ENCODE measurements around the gene SUCNR1.

Gene SUCNR1

DNA sequence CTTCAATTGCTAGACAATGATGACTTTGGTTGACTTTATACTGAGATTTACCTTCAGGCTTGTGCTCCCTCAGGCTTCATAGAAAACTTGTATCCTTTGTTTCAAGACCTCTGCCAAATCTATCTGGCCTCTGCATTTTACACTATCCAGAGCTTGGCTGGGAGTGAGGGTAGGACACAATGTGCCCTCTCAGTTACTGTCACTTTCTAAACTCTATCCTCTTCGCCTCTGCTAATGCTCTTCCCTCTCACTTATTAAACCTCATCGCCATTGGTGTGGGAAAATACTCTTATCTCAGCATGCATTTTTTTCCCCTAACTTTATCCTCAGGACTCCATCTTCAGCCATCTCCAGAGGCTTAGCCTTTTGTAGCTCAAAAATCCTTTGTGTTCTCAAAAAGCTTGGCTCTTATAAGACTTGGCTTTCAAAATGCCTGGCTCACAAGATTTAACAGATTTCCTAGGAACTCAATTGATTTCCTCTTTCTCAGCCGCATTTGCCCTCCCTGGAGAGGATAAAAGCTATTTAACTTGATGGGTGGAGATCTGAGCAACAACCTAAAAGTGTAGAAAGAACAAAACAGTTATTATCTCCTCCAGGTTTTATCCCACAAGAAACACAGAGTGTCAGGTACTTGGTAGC, 28.3 kb downstream of the SUCNR1 start:
- Histone ChIP-seq H3K4me3 (ENCODE audit: low read depth, low read length) (no peak overlapping the region), H3K4me1 (ENCODE audit: control insufficient read depth, insufficient read depth, low read length) (peaks cover 13% of the 10 kb centered on the region), H3K36me3 (ENCODE audit: control insufficient read depth, insufficient read depth, low read length) (no peaks in the 10 kb centered on the region), H3K9ac (ENCODE audit: low read depth, low read length) (no peak overlapping the region), H3K27me3 (ENCODE audit: control insufficient read depth, insufficient read depth, low read length) (no peaks in the 10 kb centered on the region), H3K27ac (ENCODE audit: low read depth, low read length) (no peak overlapping the region), H3K9me3 (ENCODE audit: control insufficient read depth, insufficient read depth, low read length) (no peaks in the 10 kb centered on the region)

DNA sequence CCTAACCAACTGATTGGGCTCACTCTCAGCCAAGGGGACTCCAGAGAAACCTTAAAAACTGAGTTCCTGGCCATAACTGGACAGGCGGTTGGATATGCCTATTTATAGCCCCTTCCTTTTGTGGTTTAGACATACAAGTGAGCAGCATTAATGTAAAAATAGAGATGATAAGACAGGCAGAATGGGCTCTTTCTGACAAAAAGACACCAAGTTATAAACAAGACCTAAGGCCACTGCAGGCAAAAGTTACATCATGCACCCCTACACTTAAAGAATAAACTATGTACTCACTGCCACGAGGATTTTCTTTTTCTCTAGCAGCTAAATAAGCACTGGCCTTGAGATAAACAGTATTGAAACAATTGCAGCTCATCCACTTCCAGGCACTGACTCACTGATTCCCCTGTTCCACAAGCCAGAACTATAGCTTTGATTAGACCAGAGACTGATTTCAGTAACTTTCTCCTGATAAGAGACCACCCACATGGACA, 30.1 kb downstream of the SUCNR1 start:
- H3K9me3 ChIP-seq (ENCODE audit: control insufficient read depth, insufficient read depth, low read length) = no peaks in the 10 kb centered on the region
- peaks cover 12% of the 10 kb centered on the region for H3K4me1 ChIP-seq (ENCODE audit: control insufficient read depth, insufficient read depth, low read length)
- no peak overlapping the region for H3K27ac ChIP-seq (ENCODE audit: low read depth, low read length)
- no peaks in the 10 kb centered on the region for H3K27me3 ChIP-seq (ENCODE audit: control insufficient read depth, insufficient read depth, low read length)
- no peak overlapping the region for H3K4me3 ChIP-seq (ENCODE audit: low read depth, low read length)
- no peaks in the 10 kb centered on the region for H3K36me3 ChIP-seq (ENCODE audit: control insufficient read depth, insufficient read depth, low read length)
- H3K9ac ChIP-seq (ENCODE audit: low read depth, low read length) = no peak overlapping the region

DNA sequence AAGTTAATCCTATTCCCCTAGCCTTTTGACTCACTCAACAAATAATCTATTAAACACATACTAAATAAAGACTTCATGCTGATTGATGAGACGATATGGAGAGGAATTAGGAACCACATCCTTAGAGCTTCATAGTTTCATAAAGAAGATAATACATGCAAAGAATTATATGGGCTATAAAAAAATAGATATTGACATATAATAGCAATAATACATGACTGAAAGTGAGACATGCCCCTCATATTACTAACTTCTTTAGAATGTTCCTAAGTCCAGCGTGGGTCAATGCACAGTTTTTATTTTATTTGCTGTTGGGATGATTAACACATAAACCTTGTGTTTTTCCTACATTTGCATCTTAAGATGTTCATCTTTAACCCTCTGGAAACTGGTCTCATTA, 32.2 kb downstream of the SUCNR1 start:
- no peaks in the 10 kb centered on the region for H3K9me3 ChIP-seq (ENCODE audit: control insufficient read depth, insufficient read depth, low read length)
- no peak overlapping the region for H3K4me3 ChIP-seq (ENCODE audit: low read depth, low read length)
- no peak overlapping the region for H3K9ac ChIP-seq (ENCODE audit: low read depth, low read length)
- H3K27me3 ChIP-seq (ENCODE audit: control insufficient read depth, insufficient read depth, low read length) = no peaks in the 10 kb centered on the region
- H3K4me1 ChIP-seq (ENCODE audit: control insufficient read depth, insufficient read depth, low read length) = peaks cover 9% of the 10 kb centered on the region; the same call in 1 of the 2 replicates
- H3K36me3 ChIP-seq (ENCODE audit: control insufficient read depth, insufficient read depth, low read length) = no peaks in the 10 kb centered on the region
- H3K27ac ChIP-seq (ENCODE audit: low read depth, low read length) = no peak overlapping the region

DNA sequence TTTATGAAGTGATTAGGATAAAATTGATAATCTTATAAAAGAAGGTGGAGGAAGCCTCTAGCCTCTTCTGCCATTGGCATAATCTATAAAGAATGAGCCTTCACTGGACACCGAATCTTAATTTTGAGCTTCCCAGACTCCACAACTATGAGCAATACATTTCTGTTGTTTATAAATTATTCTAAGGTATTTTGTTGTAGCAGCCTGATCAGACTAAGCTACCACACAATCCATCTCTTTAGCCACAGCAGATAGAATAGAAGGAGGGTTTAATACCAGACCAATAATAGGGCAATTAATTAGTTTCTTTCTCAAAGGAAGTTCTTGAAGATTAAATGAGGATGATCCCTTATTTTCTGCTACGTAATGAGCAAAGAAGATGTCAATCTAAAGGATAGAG, 33.3 kb downstream of the SUCNR1 start:
- Histone ChIP-seq H3K27me3 (ENCODE audit: control insufficient read depth, insufficient read depth, low read length) (no peaks in the 10 kb centered on the region), H3K4me1 (ENCODE audit: control insufficient read depth, insufficient read depth, low read length) (peaks cover 9% of the 10 kb centered on the region; the same call in 1 of the 2 replicates), H3K4me3 (ENCODE audit: low read depth, low read length) (no peak overlapping the region), H3K36me3 (ENCODE audit: control insufficient read depth, insufficient read depth, low read length) (no peaks in the 10 kb centered on the region), H3K27ac (ENCODE audit: low read depth, low read length) (no peak overlapping the region), H3K9me3 (ENCODE audit: control insufficient read depth, insufficient read depth, low read length) (no peaks in the 10 kb centered on the region), H3K9ac (ENCODE audit: low read depth, low read length) (no peak overlapping the region)

DNA sequence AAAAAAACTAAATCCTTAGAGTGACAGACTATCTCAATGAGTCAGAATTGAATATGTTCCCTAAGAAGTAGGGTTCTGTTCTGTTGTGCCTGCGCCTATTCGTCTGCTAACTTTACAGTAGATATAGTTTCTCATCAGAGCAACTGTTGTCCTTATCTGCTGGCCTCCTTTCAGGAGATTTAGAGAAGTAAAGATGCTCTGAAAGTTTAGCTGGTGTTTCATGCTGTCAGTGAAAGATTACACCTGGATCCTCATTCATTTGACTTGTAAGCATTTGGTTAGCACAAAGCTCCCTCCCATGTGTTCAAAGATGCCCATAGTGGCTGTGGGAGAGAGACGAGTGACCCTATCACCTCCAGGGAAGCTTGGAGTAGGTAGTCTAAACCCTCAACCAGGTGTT, 35.0 kb downstream of the SUCNR1 start:
- Histone ChIP-seq H3K4me1 (ENCODE audit: control insufficient read depth, insufficient read depth, low read length) (peaks cover 6% of the 10 kb centered on the region; the same call in 1 of the 2 replicates), H3K9me3 (ENCODE audit: control insufficient read depth, insufficient read depth, low read length) (no peaks in the 10 kb centered on the region)

DNA sequence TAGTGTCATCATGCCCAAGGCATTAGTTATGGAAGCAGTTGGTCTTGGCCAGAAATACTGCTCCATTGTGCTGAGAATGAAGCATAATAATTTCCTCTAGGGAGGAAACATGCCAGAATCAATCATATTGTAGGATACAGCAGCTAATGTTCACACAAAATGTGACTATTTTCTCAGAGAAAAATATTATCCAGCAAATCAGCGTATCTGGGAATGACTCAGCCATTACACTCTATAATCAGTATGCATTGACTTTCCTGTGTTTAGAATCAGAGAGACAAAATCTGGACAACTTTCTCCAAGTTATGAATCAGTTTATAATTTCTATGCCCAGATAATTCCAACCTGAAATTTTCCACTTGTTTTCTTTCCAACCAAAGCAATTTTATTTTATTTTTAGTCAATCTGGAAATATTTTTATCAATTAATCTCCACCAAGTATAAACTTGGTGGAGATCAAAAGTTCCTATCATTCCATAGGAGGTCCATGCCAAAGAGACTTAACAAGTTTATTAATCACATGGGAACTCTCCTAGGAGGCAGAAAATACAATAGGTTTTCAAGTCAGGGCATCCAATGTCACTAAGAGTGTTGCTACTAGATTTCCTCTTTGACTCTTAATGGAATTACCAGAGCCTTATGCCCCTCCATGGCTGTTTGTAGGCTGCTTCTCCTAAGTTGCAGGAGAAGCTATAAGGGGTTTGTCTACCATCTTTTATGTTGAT, 36.4 kb downstream of the SUCNR1 start:
- Histone ChIP-seq H3K9me3 (ENCODE audit: control insufficient read depth, insufficient read depth, low read length) (no peaks in the 10 kb centered on the region), H3K27me3 (ENCODE audit: control insufficient read depth, insufficient read depth, low read length) (no peaks in the 10 kb centered on the region), H3K27ac (ENCODE audit: low read depth, low read length) (no peak overlapping the region), H3K4me1 (ENCODE audit: control insufficient read depth, insufficient read depth, low read length) (no peaks in the 10 kb centered on the region), H3K4me3 (ENCODE audit: low read depth, low read length) (no peak overlapping the region), H3K36me3 (ENCODE audit: control insufficient read depth, insufficient read depth, low read length) (no peaks in the 10 kb centered on the region), H3K9ac (ENCODE audit: low read depth, low read length) (no peak overlapping the region)

More for the DNA sequence above, 35.0 kb downstream of the SUCNR1 start:
- Histone ChIP-seq H3K27ac (ENCODE audit: low read depth, low read length) (no peak overlapping the region), H3K9ac (ENCODE audit: low read depth, low read length) (no peak overlapping the region), H3K36me3 (ENCODE audit: control insufficient read depth, insufficient read depth, low read length) (no peaks in the 10 kb centered on the region), H3K27me3 (ENCODE audit: control insufficient read depth, insufficient read depth, low read length) (no peaks in the 10 kb centered on the region), H3K4me3 (ENCODE audit: low read depth, low read length) (no peak overlapping the region)

DNA sequence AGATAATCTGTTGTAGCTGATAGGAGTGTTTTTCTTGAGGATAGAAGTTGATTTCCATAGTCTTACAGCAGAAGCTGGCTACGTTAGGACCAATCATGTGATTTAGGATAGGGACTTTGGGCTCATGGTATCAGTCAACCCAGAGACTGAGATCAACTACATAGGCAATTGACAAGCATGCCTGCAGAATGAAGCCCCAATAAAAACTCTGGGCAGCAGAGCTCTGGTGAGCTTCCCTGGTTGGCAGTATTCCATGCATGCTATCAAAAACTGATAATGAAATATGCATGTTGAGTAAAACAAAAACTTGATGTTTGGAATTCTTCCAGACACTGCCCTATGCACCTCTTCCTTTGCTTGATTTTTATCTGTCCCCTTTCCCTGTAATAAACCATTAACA, 38.0 kb downstream of the SUCNR1 start:
- Histone ChIP-seq H3K4me3 (ENCODE audit: low read depth, low read length) (no peak overlapping the region), H3K9me3 (ENCODE audit: control insufficient read depth, insufficient read depth, low read length) (no peaks in the 10 kb centered on the region), H3K4me1 (ENCODE audit: control insufficient read depth, insufficient read depth, low read length) (no peaks in the 10 kb centered on the region), H3K36me3 (ENCODE audit: control insufficient read depth, insufficient read depth, low read length) (no peaks in the 10 kb centered on the region), H3K9ac (ENCODE audit: low read depth, low read length) (no peak overlapping the region), H3K27me3 (ENCODE audit: control insufficient read depth, insufficient read depth, low read length) (no peaks in the 10 kb centered on the region), H3K27ac (ENCODE audit: low read depth, low read length) (no peak overlapping the region)

DNA sequence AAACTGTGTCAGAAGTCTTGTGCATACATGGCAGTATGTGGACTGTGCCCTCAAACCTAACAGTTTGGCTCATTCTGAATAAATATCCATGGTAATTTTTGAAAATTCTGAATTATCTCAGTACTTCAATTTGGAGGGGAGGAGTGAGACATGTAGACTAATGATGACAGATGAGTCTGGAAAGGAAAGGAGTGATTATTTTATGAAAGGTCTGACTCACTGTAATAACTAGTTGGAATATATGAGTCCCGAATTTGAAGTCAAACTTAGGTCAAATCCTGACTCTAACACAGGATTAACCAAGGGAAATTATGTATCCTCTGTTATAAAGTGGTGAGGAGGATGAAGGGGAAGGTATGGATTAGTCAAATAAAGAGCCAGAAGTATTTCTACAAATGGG, 38.6 kb downstream of the SUCNR1 start:
- no peak overlapping the region for H3K27ac ChIP-seq (ENCODE audit: low read depth, low read length)
- H3K4me3 ChIP-seq (ENCODE audit: low read depth, low read length) = no peak overlapping the region
- H3K27me3 ChIP-seq (ENCODE audit: control insufficient read depth, insufficient read depth, low read length) = no peaks in the 10 kb centered on the region

DNA sequence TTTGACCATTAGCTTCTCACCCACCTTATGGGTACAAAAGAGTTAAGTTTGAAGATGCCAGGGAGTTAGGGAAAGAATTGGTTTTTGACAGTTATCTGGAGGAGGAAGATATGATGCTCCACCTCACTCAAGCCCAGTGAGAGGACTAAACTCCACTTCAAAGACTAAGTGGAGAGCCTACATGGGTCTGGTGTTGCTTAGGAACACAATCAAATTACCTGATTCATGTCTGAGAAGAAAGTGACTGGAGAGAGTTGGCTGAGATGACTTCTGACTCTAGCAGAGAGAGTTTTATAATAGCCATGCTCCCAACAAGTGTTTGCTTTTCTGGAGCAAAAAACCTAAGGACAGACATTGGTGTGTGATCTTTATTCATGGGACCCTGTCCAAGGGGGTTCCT, 43.3 kb downstream of the SUCNR1 start:
- no peak overlapping the region for H3K9ac ChIP-seq (ENCODE audit: low read depth, low read length)
- no peaks in the 10 kb centered on the region for H3K9me3 ChIP-seq (ENCODE audit: control insufficient read depth, insufficient read depth, low read length)

More for the DNA sequence above, 38.6 kb downstream of the SUCNR1 start:
- Histone ChIP-seq H3K36me3 (ENCODE audit: control insufficient read depth, insufficient read depth, low read length) (no peaks in the 10 kb centered on the region), H3K9me3 (ENCODE audit: control insufficient read depth, insufficient read depth, low read length) (no peaks in the 10 kb centered on the region), H3K9ac (ENCODE audit: low read depth, low read length) (no peak overlapping the region), H3K4me1 (ENCODE audit: control insufficient read depth, insufficient read depth, low read length) (no peaks in the 10 kb centered on the region)

DNA sequence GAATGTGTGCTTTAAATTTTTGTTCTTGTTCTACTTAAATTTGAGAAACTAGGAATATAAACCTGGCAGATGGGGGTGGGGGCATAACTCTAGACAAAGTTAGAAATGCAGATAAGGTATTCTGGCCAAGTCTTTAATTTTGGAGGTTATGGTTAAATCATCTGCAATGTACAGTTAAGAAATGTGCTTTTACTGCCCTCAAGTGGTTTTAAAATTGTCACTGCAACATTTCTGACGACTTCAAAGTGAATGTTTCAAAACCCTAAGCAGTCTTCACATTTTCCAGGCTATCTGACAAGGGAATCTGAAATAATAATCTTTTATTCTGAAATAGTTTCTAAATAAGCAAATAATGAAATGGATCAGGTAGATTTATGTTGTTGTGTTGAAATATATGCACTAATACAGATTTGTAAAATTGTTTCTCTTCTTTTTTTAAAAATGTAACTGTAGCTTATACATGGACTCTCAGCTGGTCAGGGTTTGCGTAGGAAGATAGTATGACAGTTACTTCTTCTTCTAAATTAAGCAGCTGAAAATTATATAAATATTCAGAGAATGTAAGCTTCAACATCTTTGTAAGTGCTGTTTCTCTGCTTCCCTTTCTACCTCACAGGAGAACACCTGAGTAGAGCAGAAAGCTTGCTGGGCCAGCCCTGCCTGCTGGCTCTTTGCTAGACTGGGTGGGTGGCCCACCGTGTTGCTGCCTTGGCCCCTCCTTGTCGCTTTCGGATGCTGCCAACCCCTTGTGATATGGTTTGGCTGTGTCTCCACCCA, 45.0 kb downstream of the SUCNR1 start:
- H3K9me3 ChIP-seq (ENCODE audit: control insufficient read depth, insufficient read depth, low read length) = no peaks in the 10 kb centered on the region
- H3K9ac ChIP-seq (ENCODE audit: low read depth, low read length) = no peak overlapping the region
- no peak overlapping the region for H3K4me3 ChIP-seq (ENCODE audit: low read depth, low read length)
- H3K27me3 ChIP-seq (ENCODE audit: control insufficient read depth, insufficient read depth, low read length) = no peaks in the 10 kb centered on the region
- no peaks in the 10 kb centered on the region for H3K4me1 ChIP-seq (ENCODE audit: control insufficient read depth, insufficient read depth, low read length)
- no peaks in the 10 kb centered on the region for H3K36me3 ChIP-seq (ENCODE audit: control insufficient read depth, insufficient read depth, low read length)
- H3K27ac ChIP-seq (ENCODE audit: low read depth, low read length) = no peak overlapping the region

More for the DNA sequence above, 43.3 kb downstream of the SUCNR1 start:
- Histone ChIP-seq H3K36me3 (ENCODE audit: control insufficient read depth, insufficient read depth, low read length) (no peaks in the 10 kb centered on the region), H3K4me1 (ENCODE audit: control insufficient read depth, insufficient read depth, low read length) (no peaks in the 10 kb centered on the region), H3K27ac (ENCODE audit: low read depth, low read length) (no peak overlapping the region), H3K4me3 (ENCODE audit: low read depth, low read length) (no peak overlapping the region), H3K27me3 (ENCODE audit: control insufficient read depth, insufficient read depth, low read length) (no peaks in the 10 kb centered on the region)

DNA sequence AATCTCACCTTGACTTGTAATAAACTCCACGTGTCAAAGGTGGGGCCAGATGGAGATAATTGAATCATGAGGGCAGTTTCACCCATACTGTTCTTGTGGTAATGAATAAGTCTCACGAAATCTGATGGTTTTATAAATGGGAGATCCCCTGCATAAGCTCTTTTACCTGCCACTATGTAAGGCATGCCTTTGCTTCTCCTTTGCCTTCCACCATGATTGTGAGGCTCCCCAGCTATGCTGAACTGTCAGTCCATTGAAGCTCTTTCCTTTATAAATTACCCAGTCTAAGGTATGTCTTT, 45.5 kb downstream of the SUCNR1 start:
- H3K27me3 ChIP-seq (ENCODE audit: control insufficient read depth, insufficient read depth, low read length) = no peaks in the 10 kb centered on the region
- H3K27ac ChIP-seq (ENCODE audit: low read depth, low read length) = no peak overlapping the region
- H3K36me3 ChIP-seq (ENCODE audit: control insufficient read depth, insufficient read depth, low read length) = no peaks in the 10 kb centered on the region
- no peak overlapping the region for H3K4me3 ChIP-seq (ENCODE audit: low read depth, low read length)
- H3K9me3 ChIP-seq (ENCODE audit: control insufficient read depth, insufficient read depth, low read length) = no peaks in the 10 kb centered on the region
- H3K4me1 ChIP-seq (ENCODE audit: control insufficient read depth, insufficient read depth, low read length) = no peaks in the 10 kb centered on the region
- no peak overlapping the region for H3K9ac ChIP-seq (ENCODE audit: low read depth, low read length)

Measured in HUES48 (cell line).